Renal pelvis (tissue), 4 donors: ENCODE measurements around the gene PPP1R37. TPM values are rescaled to one million over a fixed set of nuclear protein-coding genes. Genes with fewer than 3 reads are reported as not detected.

Experiments used
- DNase-seq: peaks from one replicate; pipeline ENCODE4 v3.0.0-alpha.2; 2013
- polyA plus RNA-seq, 3 donors: library from polyadenylated mRNA; unstranded; fragments of 120-200 nt; gene quantifications; one replicate each; pipeline ENCODE4 v1.2.1, GENCODE V29; 2013; ENCODE audit not compliant: insufficient read length in 3 of 3

PPP1R37 gene
- polyA plus RNA-seq, 3 donors = 31.8 to 37.5 (median 35.4) TPM

DNA sequence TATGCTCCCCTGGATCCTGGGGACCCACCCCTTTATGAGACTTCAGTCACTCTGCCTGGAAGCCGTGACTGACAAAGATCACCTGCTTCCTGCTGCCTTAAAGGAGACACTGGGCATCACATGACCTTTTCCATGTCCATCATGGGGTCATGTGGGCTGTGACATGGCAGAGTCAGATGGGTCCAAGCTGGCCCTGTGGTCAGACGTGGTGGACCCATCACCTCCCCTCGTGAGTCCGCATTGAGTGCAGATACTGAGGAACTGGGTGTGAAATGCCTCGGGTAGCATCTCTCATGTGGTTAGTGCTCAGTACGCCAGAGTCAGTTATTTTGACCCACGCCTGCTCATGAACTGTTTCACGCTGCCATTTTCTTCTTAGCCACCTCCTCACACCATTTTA is 40.7 kb downstream of the PPP1R37 start:
- DNase-seq = no peak

- DNase-seq = no peak
Observed at GRCh38 chr19:45135176-45135885, 42.4 kb downstream of the PPP1R37 start.

GRCh38 chr19:45136507-45137178 is 43.7 kb downstream of the PPP1R37 start:
- no peak for DNase-seq

GRCh38 chr19:45137179-45137761 is 44.3 kb downstream of the PPP1R37 start:
- no peak for DNase-seq

DNA sequence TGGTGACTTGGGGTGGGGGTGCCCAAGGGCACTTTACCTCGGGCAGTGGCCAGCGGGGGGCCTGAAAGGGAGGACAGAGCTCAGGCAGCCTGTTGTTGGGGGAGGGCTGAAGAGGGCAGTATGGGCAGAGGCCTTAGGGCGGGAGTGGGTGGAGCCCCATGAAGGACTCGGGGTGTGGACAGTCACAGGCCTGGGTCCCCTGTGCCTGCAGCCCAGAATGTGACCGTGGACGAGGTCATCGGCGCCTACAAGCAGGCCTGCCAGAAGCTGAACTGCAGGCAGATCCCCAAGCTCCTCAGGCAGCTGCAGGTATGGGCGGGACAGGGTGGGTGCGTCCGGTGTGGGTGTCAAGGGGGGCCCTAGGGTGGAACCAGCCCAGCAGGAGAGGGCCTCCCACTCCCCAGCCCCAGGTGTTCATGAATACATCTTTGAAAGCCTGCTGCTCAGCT is 45.3 kb downstream of the PPP1R37 start:
- no peak for DNase-seq

GRCh38 chr19:45139286-45140143 is 46.5 kb downstream of the PPP1R37 start:
- DNase-seq = no peak

- no peak for DNase-seq
Observed at GRCh38 chr19:45140144-45140503, 47.1 kb downstream of the PPP1R37 start.

DNA sequence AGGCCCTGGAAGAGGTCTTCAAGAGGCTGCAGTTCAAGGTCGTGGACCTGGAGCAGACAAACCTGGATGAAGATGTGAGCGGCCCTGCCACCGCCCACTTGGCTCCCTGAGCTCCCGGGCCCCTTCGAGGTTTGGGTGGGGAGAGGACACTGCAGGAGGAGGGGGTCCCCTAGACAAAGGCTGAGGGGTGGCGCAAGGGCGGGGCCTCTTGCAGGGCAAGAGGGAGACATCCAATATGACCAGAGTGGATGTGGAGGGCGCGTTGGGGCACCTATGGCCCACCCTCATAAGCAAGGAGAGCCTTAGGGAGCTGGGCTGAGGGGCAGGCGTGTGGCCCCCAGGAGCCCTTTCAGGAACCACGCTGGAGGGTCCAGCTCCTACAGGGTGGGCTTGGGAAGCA is 47.6 kb downstream of the PPP1R37 start:
- DNase-seq = no peak

GRCh38 chr19:45141203-45141900 is 48.4 kb downstream of the PPP1R37 start:
- DNase-seq = no peak

- DNase-seq = no peak
Observed at GRCh38 chr19:45142016-45142725, 49.2 kb downstream of the PPP1R37 start.

GRCh38 chr19:45142726-45143110 is 49.7 kb downstream of the PPP1R37 start:
- DNase-seq = no peak

DNA sequence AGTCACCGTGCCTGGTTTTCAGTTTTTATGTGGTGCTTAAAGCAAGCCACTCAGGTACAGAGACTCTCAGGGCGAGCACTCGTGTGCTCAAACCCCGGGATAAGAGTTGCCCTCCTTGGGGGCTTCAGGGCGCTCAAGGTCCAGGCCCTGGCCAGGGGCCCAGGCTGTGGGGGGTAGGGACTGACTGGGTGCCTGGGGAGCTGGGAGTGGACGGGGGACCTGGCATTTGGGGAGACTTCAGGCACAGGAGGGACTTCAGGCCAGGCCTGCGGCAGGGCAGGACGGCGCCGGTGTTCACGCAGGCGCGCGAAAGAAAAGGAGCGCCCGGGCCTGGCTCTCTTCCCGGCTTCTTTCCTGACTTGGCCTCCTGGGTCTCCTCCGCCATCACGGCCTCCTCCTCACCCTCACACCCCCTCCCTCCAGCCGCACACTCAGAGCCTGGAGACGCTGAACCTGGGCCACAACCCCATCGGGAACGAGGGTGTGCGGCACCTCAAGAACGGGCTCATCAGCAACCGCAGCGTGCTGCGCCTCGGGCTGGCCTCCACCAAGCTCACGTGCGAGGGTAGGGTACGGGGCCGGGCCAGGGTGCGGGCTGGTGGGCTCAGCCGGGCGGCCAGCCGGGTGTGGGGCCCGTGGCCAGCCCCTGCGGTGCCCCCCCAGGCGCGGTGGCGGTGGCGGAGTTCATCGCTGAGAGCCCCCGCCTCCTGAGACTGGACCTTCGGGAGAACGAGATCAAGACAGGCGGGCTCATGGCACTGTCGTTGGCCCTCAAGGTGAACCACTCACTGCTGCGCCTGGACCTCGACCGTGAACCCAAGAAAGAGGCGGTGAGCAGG is 51.7 kb downstream of the PPP1R37 start:
- no peak for DNase-seq

DNA sequence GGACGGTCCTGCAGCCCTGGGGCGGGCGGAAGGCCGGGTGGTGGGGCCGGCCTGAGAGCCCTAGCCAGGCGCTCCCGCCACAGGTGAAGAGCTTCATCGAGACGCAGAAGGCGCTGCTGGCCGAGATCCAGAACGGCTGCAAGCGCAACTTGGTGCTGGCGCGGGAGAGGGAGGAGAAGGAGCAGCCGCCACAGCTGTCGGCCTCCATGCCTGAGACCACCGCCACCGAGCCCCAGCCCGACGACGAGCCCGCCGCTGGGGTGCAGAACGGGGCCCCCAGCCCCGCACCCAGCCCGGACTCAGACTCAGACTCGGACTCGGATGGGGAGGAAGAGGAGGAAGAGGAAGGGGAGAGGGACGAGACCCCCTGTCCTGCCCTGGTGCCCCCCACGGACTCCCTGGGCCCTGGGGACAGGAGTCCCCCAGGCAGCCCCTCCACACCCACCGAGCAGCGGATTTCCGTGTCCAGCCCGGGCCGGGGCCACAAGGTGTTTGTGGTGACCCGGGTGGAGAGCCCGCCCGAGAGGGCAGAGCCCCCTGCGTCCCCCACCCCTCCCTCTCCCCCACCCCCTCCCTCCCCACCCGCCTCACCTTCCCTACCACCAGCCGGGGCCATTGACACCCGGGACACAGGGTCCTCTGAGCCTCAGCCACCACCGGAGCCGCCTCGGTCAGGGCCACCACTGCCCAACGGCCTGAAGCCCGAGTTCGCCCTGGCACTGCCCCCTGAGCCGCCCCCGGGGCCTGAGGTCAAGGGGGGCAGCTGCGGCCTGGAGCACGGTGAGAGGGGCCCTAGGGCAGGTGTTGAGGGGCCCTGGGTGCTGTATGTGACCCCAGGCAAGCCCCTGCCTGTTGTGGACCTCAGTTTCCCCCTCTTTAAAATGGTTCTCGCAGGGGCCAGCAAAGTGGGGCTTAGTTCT is 52.6 kb downstream of the PPP1R37 start:
- no peak for DNase-seq

DNA sequence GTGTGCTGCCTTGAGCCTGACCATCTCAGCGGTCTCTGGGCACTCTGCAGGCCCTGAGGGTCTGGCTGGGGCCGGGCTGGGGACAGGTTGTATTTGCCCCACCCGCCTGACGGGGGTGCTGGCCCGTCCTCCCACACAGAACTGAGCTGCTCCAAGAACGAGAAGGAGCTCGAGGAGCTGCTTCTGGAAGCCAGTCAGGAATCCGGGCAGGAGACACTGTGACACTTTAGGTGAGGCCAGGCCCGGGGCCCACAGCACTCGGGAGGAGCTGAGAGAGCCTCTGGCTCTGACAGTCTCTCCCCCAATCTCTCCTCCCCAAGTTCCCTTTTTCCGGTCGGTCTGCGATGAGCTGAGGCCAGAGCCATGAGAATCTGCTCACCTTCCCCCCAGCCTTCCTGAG is 53.3 kb downstream of the PPP1R37 start:
- DNase-seq = no peak

GRCh38 chr19:45146741-45147205 is 53.8 kb downstream of the PPP1R37 start:
- DNase-seq = no peak

GRCh38 chr19:45147835-45148676 is 55.1 kb downstream of the PPP1R37 start:
- DNase-seq = no peak

- no peak for DNase-seq
Observed at GRCh38 chr19:45149129-45149528, 56.1 kb downstream of the PPP1R37 start.

- no peak for DNase-seq
Observed at GRCh38 chr19:45150180-45150579, 57.2 kb downstream of the PPP1R37 start.
